ENCODE measurements around the gene DDIT3.

DDIT3 gene

GRCh38 chr12:57546438-57547287 is 26.3 kb upstream of the DDIT3 start, which contains the start of gene DCTN2:
TSS of gene DCTN2 (minus strand) at chr12:57547192. CDS start at chr12:57547063, 129 bp downstream.
- DNase-seq = peak; percentile 98

DNA sequence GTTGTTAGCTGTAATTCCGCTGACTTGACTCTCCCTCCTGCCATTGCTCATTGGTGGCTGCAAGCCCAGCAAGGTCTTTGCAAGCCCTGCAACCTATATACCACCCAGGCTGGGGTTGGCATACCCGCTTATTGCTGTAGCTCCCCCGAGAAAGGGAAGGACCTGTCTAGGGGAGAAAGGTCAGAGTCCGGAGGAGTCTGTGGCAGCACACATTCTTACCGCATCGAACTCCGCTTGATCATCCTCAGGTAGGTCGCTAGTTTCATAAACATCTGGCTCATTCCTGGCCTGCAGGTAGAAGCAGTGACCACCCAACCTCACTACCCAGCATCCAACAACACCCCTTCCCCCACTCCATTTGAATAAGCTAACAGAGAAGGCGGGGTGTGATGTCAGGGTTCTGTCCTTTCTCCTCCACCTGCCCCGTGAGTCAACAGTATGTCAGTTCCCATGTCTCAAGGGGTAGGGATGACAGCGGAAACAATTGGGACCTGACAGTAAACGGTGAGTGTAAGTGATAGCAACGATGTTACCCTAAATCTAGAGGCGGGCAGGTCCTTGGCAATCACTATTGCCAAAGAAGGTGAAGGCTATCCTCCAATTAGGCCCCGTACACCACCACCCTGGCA is 25.6 kb upstream of the DDIT3 start:
- DNase-seq = no peak

GRCh38 chr12:57543581-57543980 is 23.3 kb upstream of the DDIT3 start:
- DNase-seq = no peak

GRCh38 chr12:57541717-57542116 is 21.4 kb upstream of the DDIT3 start:
- no peak for DNase-seq

- DNase-seq = no peak
Observed at GRCh38 chr12:57541001-57541400, 20.7 kb upstream of the DDIT3 start.

DNA sequence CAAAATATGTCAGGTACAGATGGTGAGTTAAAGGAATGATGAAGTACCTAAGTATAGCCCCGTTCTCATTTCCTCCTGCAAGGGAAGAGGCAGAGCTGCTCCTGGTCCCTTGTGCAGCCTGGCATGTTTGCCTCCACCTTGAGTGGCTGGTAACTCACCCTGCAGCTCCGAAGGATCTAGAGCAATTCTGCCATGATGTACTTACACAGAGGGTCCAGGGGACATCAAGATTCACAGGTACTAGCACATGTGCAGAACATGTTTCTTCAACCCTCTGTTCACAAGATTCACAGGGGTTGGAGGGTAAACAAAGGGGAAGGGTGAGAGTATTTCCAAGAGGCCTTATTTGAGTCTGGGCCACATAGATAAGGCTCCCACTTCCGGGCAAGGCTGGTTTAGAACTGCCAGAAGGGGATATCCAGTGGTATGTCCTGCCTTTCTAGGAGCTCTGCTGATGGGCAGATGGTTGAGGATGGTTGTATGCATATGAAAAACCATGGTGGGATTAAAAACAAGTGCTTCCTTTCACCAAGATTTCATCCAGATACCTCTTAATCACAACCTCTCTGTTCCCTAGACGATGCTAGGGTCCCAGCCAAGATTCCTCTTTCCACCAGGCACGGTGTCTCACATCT is 18.9 kb upstream of the DDIT3 start:
- DNase-seq = no peak

DNA sequence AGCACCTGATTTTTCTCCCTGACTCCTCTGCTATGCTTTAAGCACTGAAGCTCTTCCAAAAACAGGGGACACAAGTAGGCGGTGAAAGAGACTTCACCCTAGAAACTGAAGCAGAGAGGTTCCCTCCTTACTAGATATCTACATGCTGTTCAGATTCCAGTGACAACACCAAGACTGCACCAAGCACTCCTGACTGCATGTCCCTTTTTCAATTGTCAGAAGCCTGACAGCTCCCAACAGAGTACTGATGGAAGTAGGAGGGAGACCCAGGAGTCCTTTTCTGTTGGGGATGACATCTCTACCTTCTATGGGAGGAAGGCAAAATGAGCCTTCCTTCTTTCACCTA is 16.3 kb upstream of the DDIT3 start:
- DNase-seq = no peak

DNA sequence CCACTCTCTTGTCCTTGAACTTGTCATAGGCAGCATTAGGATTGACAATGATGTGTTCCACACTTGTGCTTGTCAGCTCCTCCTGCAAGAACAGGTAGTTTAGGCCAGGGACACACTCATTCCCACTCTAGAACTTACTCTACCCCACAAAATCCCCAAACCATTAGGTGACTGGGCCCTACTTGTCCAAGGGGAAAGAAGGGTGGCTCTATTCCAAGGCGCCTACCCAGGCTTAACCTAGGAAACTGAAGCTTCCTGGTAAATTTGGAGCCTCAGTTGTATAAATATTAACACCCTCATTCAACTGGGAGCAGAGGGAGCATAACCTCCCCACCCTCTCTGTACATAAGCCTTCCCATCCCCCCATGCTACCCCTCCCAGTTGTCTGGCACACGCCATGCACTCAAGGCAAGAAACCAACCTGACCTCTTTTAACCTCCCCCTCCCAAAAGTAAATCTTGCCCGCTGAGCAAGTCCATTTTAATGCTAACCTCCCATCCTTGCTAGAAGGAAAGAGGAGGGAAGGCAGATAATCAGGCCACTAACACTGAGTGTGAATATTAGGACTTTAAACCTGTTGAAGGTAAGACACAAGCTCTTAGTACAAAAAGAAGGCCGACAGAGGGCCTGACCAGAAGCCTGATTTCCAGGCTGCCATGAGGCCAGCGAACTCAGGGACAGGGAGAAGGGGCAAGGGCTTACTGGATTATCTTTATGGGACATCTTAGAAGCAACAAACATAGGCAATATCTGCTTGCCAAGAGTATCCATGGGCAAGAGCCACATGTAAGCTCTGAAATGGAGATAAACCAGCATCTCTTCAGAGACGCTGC is 15.7 kb upstream of the DDIT3 start:
- no peak for DNase-seq

DNA sequence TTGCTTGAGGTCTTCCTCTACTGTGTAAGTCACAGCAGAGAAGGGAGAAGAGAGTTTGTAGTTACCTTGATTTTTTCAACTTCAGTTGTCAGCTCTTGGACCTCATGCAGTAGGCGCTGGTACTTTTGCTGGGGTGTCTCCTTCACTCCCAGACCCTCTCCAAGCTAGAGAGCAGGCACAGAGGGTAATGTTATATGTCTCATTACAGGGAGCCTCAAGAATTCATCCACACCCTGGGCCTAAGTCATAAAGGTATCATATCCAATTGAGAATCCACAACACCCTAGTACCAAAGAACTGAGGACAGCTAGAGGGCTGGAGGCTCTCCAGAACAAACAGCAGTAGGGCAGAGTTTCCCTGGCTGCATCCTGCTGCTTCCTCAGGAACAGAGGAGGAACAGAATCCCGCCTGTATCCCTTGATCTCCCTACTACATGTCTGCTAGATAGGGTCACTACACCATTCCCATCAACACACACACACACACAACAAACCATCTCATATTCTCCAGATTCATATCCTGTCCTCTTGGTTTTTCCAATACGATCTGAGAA is 14.8 kb upstream of the DDIT3 start:
- no peak for DNase-seq

- DNase-seq = no peak
Observed at GRCh38 chr12:57534250-57534649, 13.9 kb upstream of the DDIT3 start.

DNA sequence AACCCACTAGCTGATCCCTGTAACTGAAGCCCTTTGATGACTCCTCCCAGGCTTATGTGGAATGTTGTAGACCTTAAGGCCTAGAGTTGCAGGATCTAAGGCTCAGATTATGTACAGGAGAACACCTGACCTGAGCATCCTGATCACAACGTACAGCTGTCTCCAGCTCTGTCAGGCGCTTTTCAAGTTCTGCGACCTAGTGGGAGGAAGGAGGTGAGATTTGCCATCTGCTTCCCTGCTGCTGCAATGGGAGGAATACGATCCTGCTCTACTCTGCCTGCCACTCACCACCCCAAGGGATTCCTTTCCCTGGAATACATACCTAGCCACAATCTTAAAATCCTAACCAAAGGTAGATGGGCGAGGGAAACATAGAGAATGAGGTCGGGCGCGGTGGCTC is 12.8 kb upstream of the DDIT3 start:
- DNase-seq = no peak

GRCh38 chr12:57531836-57532235 is 11.5 kb upstream of the DDIT3 start:
- no peak for DNase-seq

DNA sequence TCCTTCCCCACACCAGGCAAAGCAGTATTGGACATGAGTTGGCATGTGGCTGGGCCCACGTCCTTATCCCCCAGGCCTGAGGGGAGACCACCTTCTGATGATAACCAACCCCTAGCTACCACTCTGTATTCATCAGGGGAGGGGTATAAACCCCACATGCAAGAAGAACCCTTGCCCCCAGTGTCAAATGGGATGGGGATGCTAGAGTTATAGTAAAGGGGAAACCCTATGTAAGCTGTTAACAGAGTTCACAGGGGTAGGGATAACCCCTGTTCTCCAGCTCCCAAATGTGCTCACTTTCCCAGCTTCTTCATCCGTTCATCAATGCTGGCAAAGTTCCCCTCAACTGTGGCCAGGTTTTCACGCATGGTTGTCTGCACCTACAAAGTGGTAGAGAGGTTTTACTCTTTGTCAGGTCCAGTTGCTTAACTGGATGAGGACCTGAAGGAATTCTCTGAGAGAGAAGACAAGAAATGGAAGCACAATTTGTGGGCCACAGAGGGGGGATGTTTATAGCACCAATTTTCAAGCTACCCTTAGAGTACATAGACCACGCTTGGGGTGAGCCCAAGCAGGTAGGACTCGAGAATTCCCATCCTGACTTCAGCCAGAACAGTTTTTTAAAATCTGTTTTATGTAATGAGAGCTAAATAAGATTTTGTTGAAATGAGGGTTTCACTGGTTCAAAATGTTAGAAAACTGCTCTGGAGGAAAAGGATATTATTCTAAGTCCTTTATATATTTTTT is 10.3 kb upstream of the DDIT3 start:
- no peak for DNase-seq

GRCh38 chr12:57529831-57530230 is 9.5 kb upstream of the DDIT3 start:
- DNase-seq = no peak

DNA sequence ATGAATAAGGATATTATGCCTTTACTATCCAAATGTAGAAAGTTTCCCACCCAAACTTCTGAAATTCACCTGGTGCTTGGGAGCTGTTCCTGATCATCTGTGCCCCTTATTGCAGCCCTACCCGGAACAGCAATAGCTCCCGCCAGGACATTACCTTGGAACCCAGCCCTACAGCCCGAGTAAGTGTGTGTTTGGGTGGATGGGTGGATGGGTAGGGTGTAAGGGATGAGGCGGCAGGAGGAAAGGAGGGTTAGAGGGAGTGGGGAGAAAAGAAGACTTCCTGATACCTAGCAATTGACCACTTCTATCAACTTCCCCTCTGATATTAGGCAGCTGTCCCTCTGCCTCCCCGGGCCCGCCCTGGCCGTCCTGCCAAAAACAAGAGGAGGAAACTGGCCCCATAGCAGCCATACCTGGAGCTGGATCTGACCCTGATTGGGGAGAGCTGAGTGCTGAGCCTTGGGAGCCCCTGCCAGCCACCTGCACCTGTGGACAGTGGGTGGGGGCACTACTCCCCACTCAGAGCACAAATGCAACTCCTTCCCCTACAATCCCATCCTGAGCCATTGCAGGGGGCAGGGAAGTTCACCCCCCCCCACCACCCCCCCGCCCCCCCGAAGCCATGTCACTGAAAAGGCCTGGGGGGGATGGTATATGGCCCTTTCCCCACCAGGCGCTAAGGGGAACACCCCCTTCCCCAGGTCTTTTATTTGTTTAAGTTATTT is 8.7 kb upstream of the DDIT3 start:
- no peak for DNase-seq

DNA sequence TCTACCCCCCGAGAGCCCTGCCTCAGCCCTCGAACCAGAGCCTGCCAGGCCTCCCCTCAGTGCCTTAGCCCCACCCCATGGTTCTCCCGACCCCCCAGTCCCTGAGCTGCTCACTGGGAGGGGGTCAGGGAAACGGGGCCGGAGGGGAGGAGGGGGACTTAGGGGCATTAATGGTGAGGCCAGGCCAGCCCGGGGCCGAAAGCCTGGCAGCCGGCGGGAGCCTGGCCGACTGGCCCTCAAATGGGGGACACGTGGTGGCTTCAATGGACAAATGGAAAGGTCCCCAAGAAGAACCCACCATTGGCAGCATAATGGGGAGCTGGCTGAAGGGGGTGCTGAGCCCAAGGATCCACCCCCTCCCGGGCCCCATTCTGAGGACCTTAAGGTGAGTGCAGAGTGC is 7.9 kb upstream of the DDIT3 start:
- DNase-seq = no peak

DNA sequence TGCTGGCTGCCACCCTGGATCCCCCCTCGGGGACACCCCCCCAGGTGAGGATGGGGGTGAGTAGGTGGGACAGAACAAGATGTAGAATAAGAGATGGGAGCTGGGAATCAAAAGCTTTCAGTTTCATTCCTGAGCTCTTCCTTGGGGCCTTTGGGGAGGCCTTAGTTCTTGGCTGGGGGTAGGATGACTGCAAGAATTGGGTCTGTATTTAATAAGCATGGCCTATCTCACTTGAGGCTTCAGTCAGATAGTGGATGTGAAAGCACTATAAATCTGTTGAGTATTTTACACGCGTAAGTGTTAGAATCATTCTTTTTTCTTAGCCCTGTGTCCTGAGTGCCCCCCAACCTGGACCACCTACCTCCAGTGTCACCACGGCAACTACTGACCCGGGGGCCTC is 6.9 kb upstream of the DDIT3 start:
- DNase-seq = no peak

- DNase-seq = no peak
Observed at GRCh38 chr12:57526477-57527126, 6.3 kb upstream of the DDIT3 start.

DNA sequence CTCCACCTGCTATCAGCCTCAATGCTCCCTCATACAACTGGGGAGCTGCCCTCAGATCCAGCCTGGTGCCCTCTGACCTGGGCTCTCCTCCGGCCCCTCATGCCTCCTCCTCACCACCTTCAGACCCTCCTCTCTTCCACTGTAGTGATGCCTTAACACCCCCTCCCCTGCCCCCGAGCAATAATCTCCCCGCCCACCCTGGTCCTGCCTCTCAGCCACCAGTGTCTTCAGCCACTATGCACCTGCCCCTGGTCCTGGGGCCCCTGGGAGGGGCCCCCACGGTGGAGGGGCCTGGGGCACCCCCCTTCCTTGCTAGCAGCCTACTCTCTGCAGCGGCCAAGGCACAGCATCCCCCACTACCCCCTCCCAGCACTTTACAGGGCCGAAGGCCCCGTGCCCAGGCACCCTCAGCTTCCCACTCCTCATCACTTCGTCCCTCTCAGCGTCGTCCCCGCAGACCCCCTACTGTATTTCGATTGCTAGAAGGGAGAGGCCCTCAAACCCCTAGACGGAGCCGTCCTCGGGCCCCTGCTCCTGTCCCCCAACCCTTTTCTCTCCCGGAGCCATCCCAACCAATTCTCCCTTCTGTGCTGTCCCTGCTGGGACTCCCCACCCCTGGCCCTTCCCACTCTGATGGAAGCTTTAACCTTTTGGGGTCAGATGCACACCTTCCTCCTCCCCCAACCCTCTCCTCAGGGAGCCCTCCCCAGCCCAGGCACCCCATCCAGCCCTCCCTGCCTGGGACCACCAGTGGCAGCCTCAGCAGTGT is 5.5 kb upstream of the DDIT3 start:
- DNase-seq = no peak
